NCI-H1417 (cell line): ENCODE measurements around the gene CDH23.
A peak's percentile ranks its signal among the peaks of the same experiment; 100 is the strongest.

ENCODE experiments used
- DNase-seq, 3 experiments: peaks; one replicate each; lab custom pipeline; 2025; lab: John Stamatoyannopoulos, UW

Gene CDH23

DNA sequence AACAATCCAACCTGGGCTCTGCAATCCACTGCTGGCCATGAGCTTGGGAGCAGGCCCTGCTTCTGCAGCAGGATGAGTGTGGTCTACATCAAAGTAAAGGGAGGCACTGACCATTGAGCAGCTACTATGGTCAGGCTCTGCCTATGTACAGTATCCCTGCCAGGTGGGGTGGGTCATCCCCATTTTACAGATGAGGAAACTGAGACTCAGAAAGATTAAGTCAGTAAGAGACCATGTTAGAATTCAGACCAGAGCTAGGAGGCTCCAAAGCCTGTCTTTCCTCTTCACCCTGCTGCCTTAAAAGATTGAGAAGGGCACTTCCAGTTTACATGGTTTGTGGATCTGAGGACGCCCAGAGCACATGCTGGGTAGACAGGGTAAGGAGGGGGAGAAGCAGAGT is 27.1 kb upstream of the CDH23 start:
- no peak for DNase-seq

DNA sequence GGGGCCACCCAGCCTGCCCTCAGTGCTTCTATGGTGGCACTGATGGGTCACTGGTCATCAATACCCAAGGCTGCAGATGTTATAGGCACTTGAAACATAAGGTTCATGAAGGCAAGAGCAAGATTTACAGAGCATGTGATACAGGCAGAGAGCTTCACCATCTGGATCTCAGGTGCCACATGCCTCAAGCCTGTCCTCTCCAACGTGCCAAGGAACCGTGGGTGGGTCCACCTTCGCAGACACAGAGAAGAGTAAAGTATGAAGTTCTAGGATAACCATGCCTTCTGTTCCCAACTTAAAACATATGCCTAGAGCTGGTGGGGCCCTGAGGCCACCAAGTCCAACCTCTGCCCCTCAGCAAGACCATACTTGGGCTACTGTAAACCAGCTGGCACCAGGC is 26.7 kb upstream of the CDH23 start:
- DNase-seq = no peak

DNA sequence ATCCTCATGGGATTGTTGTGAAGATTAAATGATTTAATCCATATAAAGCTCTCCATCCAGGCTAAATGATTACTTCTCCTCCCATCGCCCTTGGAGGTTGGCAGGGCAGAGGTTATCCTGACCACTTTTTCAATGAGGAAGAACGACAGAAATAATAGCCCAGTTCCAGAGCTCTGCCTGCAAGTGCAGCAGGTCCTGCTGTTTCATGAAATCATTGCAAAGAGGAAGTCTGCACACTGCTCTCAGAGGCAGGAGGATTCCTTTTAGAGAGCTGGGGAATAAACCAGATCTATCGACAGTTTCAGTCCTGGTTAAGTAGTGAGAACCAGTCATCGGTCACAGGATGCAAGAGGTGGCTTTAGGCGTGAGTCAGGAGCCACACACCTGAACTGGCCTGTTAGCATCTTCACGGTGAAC is 25.0 kb upstream of the CDH23 start:
- DNase-seq = no peak

DNA sequence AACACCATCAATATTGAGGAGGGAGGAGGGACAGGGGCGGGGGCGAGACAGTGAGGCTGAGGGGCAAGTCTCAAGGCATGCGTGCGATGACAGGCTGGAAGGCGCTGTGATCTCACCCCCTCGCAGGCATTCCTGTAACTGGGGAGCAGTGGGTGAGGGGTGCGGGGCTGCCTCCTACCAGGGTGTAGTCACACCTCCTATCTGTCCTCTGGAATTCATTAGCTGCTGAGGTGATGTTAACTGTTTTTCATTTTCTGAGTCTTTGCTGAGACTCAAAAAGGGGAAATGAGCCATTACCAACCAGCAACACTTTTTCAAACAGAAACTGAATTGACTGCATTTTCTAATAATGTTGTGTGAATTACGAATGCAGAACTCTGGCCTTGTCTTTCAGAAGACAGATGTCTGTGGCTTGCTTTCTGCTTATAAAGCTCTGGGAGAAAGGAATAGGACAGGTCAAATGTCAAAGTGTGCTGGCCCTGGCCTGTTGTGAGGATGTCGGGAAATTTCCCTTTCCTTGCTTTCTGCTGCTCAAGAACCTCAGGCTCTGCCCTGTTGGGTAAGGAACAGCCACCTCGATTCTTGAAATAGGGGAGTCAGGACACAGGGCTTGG is 23.7 kb upstream of the CDH23 start:
- no peak for DNase-seq

DNA sequence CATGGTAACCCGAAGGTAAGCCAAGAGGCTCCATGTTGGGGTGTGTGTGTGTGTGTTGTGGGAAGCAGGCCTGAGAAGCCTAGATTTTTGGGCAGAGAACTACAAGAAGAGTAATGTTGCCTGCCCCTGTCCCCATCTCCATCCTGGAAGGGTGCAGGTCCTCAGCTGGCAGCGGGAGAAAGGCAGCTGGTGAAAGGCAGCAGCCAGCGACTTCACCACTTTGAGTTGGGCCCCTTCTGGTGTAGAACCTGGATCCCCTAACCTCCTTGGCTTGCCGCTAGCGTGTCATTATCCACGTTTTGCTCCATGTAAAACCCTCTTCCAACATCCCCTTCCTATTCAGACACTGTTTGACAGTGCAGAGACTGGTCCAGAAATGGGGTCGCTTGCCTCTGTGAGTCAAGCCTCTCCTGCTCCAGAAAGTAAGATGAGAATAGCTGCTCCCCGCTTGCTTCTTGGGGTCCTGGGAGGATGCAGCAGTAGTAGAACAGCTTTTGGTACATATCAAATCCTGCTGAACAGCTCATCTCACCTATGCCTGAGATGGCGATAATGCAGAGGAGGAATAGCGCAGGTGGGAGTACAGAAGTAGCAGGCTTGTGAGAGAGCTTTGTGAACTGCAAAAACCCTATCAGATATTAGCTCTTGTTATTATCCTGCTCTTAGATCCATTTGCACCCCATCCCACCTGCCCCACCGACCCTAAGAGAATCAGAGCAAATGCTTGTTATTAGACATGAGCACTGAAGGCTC is 22.1 kb upstream of the CDH23 start:
- no peak for DNase-seq

DNA sequence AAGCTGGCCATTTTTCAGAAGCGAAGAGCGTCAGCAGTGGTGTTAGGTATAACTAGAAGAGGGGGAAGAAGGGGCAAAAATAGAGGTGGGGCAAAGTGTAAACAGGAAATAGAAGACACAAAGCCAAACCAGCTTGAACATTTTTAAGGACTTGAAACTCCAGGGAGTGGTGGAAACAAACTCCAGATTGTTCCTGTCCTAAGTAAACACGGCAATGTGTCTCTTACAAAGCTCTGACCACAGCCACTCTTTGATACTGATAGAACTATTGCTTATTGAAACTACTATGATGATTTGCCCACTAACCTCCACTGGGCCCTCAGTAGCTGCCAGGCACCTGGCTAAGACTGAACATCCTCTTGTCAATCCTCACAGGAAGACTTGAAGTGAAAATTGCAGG is 20.8 kb upstream of the CDH23 start:
- DNase-seq = no peak

DNA sequence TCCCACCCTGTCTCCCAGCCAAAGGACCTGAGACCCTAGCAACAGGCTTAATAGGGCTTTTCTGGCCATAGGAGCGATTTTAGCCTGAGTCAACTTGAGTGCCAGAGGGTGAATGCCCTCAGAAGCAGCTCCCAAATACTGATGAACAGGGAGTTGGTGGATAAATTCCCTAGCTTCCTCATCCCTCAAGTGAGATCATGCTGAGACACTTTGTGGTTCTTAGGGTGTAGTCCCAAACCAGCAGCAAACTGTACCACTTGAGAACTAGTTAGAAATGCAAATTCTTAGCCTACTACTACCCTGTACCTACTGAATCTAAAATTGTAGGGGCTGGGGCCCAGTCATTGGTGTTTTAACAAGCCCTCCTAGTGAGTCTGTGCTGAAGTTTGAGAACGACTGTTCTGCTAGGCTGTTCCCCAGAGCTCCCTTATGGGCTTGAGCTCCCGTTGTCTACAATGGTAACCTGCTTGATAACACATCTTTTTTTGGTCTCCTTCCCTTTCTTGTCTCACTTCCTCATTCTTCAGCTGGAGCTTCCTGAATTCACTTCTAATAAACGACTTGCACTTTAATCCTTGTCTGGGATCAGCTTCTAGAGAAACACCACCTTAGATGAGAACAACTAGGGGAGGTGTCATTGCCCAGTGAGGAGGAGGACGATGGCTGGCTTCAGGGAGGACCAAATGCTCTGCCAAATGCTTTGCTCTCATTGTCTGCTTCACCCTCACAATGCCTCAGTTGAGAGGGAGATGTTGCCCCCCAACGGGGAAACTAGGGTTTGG is 18.2 kb upstream of the CDH23 start:
- DNase-seq = no peak

DNA sequence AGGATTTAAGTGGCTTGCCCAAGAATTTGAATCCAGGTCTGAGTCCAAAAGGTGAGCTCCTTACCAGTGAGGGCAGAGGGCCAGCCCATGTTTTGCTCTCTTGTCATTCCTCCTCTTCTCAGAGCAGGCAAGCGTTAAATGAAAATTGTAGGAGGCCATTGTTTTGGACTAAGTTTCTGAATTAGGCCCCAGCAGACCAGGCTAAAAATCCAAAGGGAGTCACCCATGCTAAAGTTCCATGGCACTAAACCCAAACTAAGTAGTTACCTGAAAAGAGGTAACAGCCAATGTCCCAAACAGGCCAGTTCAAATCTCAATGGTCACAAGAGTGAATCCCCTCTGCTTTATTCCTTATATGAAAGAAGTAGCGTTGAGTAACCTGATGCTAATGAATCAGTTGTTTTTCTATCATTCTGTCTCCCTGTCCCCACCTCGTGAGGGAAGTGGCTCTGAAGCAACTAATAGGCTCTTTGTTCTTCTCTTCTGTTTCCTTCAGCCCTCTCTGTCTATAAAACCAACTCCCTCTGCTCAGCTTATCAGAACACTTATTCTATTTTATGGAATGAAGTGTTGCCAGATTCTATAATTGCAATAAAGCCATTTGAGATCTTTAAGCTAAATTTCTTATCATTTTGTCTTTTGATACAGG is 17.5 kb upstream of the CDH23 start:
- DNase-seq = no peak

DNA sequence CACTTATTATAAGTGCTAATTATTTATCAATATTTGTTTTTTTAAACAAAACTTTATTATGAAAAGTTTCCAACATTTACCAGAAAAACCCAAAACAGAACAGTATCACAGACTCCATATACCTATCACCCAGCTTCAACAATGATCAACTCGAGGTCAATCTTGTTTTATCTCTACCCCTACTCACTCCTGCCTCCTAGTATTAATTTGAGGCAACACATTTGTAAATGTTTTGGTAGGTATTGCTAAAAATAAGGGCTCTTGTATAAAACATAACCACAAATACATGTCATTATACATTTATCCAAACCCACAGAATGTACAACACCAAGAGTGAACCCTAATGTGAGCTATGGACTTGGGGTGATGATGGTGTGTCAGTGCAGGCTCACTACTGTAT is 15.9 kb upstream of the CDH23 start:
- no peak for DNase-seq

DNA sequence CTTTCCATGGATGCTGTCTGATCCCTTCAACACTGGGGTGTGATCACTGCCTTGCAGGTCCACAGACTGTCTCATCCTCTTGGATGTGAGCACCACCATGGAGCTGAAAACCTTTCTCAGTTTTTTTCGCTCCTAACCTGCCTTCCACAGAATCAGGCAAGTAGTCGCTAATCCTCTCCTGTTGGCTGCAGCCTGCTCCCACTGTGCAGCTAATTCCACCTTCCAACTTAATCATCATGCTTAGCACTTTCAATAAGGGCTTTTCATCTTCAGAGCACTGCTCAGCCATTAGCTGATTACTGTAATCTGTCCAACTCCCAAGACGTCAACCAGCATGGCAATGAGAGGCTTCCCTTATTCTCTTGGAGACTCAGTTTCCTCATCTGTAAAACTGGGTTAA is 15.1 kb upstream of the CDH23 start:
- no peak for DNase-seq

DNA sequence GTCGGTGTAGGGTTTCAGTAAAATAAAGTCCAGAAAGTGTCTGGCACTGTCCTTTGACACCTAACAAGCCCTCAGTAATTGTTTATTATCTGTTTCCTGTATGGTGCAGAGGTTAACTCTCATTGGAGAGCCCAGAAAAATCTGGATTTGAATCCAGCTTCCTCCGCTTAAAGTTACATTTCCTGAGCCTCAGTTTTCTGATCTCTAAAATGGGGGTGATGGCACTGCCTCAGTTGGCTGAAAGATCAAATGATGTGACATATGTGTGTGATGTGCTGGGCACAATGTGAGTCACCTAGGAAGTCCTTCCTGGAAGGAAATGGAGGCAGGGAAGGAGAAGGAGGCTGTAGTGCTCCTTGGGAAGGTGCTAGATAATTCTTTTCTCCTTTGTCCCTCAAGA is 14.7 kb upstream of the CDH23 start:
- no peak for DNase-seq

DNA sequence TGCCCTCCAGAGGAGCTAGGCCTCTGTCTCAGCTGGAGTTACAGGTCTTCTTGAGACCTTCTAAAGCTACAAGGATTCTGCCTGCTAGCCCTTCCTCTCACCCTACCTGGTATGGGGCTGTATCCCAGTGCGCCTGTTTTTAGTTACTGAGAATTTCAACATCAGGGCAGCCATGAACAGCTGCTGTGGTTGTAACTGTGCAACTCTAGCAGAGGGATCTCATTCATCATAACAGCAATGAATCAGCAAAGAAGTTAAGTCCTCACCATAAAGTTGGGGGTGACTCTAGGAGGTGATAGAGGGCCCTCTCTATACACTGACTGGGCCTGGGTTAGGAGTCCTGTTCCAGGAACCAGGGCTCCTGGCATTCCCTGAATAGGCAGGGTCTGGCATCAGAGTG is 14.0 kb upstream of the CDH23 start:
- DNase-seq = no peak

DNA sequence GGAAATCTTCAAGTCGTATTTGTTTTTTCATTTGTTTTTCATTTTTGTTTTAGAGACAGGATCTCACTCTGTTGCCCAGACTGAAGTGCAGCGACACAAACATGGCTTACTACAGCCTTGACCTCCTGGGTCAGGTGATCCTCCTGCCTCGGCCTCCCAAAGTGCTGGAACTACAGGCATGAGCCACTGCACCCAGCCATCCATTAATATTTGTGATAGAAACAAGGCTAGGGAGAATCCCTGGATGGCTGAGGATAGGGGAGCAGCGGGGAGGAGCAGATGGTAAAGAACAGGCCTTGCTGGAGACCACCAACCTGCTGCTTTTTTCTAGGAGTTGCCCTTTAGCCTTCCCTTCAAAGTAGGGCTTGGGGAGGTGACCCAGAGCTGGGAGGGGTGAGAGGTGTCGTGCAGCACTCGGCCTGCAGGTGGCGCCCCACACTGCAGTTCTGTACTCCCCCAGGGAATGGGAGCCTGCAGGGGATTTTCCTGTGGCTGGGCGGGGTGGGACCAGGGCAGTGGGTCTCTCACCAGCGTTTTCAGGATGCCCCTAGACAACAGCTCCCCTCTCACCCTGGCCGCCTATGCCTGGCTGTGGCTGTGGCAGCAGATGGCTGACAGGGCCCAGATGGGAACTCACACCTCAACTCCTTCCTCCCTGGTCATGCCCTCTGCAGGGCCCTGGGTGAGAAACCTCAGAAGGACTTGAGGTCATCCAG is 12.6 kb upstream of the CDH23 start:
- DNase-seq = peak; percentile 25 to 50 (median 30)

DNA sequence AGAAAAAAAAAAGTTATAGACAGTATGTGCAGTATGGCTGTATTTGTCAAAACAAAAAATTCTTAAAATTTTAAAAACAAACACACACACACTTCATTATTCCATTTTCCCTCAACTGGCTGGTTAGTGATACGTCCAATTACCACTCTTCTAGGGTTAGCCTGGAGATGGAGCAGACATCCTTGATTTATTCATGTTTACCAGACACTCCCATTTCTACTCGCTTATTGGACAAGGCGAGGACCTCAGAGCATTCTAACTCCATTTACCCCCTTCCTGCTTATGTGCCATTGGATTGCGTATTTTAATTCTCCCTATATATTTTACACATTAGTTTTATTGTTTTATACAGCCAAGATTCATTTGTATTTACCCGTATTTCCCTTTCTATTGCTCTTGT is 8.5 kb upstream of the CDH23 start:
- no peak for DNase-seq

DNA sequence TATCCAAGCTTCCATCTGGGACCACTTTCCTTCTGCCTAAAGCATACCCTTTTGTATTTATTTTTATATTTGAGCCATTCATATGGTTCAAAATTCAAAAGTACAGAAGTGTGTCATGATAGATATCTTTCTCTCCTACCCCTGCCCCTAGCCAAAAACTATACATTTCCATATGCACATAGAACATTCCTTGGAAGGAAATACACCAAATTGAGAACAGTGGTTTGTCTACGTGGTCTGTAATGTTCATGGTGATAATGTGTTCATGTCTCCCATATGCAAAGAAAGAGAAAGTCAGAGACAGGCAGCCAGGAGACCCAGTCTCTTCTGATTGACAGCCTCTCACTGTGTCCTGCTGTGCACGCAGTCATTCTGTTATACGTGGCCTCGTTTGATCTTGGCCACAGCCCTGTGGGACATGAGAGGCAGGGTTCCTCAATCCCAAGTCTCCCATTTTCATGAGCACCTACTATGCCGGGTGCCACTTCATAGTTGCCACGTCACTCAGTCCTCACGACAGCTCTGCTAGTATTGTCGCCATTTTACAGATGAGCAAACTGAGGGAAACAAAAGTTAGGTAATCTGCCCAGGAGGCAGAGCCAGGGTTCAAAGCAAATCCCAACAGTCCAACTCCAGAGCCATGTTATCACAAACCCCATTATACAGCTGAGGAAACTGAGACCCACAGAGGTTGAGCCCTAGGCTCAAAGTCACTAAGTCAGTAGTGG is 8.0 kb upstream of the CDH23 start:
- DNase-seq = no peak

DNA sequence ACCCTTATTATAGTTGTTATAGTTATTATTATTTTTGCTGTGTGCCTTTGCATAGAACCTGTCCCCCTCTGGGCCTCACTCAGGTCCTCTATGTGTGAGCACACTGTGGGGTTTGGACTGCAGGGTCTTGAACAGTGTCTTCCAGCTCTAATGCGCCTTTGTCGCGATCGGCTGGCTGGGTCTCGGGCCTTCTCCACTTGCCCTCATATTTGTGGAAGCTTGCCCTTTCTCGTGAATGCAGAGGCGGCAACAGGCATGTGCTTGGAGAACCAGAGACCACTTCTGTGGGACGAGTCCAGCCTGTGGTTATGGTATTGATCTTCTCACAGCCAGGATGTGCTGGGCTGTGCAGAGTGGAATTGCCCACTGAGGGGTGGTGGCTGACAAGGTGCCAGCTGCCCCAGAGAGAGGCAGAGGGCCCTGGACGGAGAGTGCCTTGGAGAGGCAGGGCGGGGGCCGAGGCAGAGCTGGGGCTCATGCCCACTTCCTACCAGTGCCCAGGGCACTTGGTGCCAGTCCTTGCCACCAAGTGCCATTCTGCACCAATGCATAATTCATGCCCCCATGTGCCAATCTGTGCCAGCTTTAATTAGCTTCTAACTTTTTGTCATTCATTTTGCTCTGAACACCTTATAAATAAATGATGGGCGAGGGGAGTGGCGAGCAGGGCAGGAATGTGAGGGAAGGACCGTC is 6.8 kb upstream of the CDH23 start:
- no peak for DNase-seq

DNA sequence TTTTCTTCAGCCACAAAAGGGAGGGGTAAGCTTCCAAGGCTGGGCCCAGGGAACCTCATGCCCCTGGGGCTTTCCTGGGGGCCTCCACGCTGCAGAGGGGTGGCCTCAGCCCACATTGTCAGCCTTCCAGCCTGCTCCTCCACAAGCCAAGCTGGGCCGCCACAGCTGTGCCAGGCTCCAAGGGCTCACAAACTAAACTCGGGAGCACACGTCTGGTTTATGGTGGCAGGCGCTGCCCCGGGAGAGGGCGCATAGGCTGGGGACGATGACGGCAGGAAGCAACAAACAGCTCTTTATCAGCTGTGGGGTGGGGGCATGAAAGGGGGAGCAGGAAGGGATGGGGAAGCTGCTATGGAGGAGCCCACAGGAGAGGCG is 6.3 kb upstream of the CDH23 start:
- DNase-seq = no peak

DNA sequence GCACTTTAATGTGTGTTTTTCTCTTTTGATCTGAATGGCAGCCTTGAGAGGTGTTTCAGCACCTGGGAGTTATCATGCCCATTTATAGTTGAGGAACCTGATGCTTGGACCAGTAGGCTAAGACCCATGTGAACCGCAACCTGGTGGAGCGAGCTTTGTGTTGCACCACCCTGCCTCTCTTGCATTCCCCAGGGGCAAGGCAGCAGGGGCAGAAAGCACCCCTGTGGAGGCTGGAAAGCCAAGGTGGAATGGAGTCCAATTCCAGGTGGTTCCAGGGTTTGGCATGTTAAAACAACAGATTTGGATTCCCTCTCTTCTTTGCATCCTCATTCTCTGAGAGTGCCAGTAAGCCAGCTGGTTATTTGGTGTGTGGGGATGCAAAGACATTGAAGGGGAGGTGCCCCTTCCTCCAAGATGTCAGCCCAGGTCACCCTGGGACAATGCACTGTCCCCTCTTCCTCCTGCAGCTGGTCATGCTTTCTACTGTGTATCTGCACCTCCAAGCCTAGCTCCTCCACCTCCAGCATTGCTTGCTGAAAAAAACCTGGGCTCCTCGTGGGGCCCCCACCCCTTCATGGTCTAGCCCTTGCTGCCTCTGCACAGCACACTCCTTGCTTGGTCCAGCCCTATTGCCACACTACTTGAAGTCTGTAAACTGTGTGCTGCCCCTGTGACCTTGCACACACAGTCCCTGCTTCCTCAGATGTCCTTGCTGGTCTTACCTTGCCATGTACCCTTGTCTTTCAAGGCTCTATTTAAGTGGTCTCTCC is 5.6 kb upstream of the CDH23 start:
- no peak for DNase-seq

DNA sequence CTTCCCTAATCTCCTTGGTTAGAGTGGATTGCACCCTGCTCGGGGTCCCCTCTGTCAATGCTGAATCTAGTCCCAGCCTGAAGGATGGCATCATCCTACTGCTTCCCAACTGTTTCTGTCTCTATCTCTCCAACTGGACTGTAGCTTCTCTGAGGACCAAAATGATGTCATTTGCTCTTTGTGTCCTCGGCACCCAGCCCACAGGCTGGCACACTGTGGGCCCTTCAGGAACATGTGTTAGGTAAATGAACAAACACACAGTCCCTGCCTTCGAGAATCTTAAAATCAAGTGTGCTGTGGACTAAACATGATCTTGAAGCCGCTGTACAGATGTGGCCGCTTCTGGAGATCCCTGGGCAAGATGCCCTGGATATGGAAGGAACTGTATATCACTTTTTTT is 5.0 kb upstream of the CDH23 start:
- DNase-seq = no peak

DNA sequence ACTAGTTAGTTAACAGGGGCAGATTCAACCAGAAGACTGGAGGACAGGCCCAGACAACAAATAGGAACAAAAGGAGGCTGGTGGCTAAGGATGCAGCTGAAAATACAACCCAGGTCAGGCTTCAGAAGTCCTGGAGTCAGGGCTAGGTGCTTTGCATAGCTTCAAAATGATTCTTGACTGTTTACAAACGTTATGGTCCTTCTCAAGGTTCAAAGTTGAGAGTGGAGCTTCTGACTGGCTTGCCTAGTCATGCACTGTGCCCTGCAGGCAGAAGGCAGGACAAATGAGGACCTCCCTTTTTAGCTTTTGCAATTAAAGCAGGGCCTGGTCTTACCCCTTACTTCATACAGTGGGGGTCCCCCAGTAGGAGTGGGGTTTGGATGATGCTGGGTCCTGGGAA is 4.4 kb upstream of the CDH23 start:
- no peak for DNase-seq
